GM21529 (cell line): ENCODE measurements around the gene SMPX.

Experiments used
- ATAC-seq: cut with Tn5 transposase; IDR thresholded peaks from one replicate; pipeline ENCODE4 v1.9.1; 2021; ENCODE audit not compliant: unreplicated experiment

The SMPX gene

GRCh38 chrX:21744721-21745120, 13.2 kb downstream of the SMPX start:
- ATAC-seq = no peak

GRCh38 chrX:21744060-21744459, 13.9 kb downstream of the SMPX start:
- ATAC-seq = no peak

GRCh38 chrX:21741869-21742701, 15.8 kb downstream of the SMPX start:
- no peak for ATAC-seq

GRCh38 chrX:21741364-21741763, 16.6 kb downstream of the SMPX start:
- no peak for ATAC-seq

- no peak for ATAC-seq
Measured at GRCh38 chrX:21740329-21741274, 17.3 kb downstream of the SMPX start.

- no peak for ATAC-seq
Measured at GRCh38 chrX:21738950-21739287, 19.0 kb downstream of the SMPX start.

- no peak for ATAC-seq
Measured at GRCh38 chrX:21738210-21738949, 19.5 kb downstream of the SMPX start.

GRCh38 chrX:21735768-21736127, 22.2 kb downstream of the SMPX start:
- ATAC-seq = no peak

- no peak for ATAC-seq
Measured at GRCh38 chrX:21735038-21735767, 22.7 kb downstream of the SMPX start.

- ATAC-seq = no peak
Measured at GRCh38 chrX:21734175-21734574, 23.7 kb downstream of the SMPX start.

- no peak for ATAC-seq
Measured at GRCh38 chrX:21733705-21734104, 24.2 kb downstream of the SMPX start.

GRCh38 chrX:21730026-21730425, 27.9 kb downstream of the SMPX start:
- ATAC-seq = no peak

- ATAC-seq = no peak
Measured at GRCh38 chrX:21728276-21728968, 29.5 kb downstream of the SMPX start.

GRCh38 chrX:21725916-21726315, 32.0 kb downstream of the SMPX start:
- ATAC-seq = no peak

GRCh38 chrX:21725496-21725895, 32.4 kb downstream of the SMPX start:
- ATAC-seq = no peak

GRCh38 chrX:21723814-21724213, 34.1 kb downstream of the SMPX start:
- no peak for ATAC-seq

- no peak for ATAC-seq
Measured at GRCh38 chrX:21723084-21723483, 34.8 kb downstream of the SMPX start.

- ATAC-seq = no peak
Measured at GRCh38 chrX:21721195-21721594, 36.7 kb downstream of the SMPX start.

GRCh38 chrX:21718575-21718974, 39.3 kb downstream of the SMPX start:
- no peak for ATAC-seq

GRCh38 chrX:21717802-21718201, 40.1 kb downstream of the SMPX start:
- ATAC-seq = no peak
